GM18508 (cell line): ENCODE data around the gene TPST1.
A peak's percentile ranks its signal among the peaks of the same experiment; 100 is the strongest.

ENCODE experiments used
- ATAC-seq: cut with Tn5 transposase; IDR thresholded peaks from one replicate; pipeline ENCODE4 v1.9.1; 2021; ENCODE audit warnings: moderate number of reproducible peaks; ENCODE audit not compliant: insufficient read depth, unreplicated experiment

The TPST1 gene

GRCh38 chr7:66237906-66238772, 33.0 kb downstream of the TPST1 start:
- ATAC-seq, result peak; percentile 59

GRCh38 chr7:66238773-66239466, 33.8 kb downstream of the TPST1 start:
- ATAC-seq, result no peak

GRCh38 chr7:66239467-66239856, 34.3 kb downstream of the TPST1 start:
- ATAC-seq, result no peak

GRCh38 chr7:66245008-66245407, 39.9 kb downstream of the TPST1 start:
- ATAC-seq, result no peak

GRCh38 chr7:66246554-66247171, 41.5 kb downstream of the TPST1 start:
- no peak for ATAC-seq

- no peak for ATAC-seq
These were observed 42.4 kb downstream of the TPST1 start for GRCh38 chr7:66247380-66248078.

GRCh38 chr7:66250711-66251110, 45.6 kb downstream of the TPST1 start:
- no peak for ATAC-seq

DNA sequence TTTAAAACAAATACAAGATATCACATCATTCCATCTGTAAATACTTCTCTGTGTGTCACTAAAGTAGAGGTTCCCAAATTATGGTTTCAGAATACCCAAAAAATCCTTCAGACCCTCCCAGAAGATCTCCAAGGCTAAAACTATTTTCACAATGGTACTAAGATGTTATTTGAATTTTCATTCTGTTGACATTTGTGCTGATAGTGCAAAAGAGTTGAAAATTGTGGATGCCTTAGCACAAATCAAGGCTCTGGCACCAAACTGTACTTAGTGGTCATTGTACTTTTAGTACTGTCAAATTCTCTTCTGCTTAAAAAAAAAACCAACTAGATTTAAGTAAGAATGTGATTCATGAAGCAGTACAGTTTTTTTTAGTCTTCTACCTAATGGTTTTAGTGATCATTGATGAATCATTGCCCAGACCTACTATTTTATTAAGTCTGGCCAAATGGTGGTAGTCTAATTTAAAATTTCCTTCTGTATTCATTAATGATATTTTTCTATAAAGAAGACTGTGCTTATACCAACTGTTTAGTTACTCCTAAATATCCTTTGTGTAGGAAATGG, 50.5 kb downstream of the TPST1 start:
- no peak for ATAC-seq

DNA sequence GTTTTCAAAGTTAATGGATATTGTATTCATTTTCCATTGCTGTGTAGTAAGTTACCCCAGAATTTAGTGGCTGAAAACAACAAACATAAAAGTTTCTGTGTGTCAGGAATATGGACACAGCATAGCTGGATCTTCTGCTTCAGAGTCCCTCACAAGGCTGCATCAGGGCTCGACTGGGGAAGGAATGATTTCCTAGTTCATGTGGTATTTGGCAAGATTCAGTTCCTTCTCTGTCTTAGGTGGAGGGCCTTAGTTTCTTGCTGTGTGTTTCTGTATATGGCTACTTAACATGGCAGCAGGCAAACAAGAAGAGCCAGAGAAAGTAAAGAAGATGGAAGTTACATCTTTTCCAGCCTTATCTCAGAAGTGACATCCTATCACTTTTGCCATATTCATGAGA, 51.1 kb downstream of the TPST1 start:
- no peak for ATAC-seq

DNA sequence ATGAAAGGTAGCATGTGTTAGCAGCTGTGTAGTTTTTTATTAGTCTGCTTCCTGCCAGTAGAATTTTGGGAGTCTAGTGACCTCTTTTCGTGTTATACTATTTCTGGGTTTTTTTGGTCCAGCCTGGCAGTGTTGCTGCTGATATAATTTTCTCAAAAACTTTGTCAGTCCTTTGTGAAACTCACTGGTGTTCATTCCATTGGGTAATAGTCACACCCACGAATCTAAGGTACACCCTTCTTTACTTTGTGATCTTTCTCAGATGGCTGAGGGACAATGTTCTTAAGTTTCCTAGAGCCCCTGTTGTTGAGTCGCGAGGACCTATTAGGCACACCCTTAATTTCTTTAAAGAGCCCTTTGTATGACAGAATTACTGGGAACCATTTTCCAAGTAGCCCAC, 52.3 kb downstream of the TPST1 start:
- ATAC-seq, result no peak

DNA sequence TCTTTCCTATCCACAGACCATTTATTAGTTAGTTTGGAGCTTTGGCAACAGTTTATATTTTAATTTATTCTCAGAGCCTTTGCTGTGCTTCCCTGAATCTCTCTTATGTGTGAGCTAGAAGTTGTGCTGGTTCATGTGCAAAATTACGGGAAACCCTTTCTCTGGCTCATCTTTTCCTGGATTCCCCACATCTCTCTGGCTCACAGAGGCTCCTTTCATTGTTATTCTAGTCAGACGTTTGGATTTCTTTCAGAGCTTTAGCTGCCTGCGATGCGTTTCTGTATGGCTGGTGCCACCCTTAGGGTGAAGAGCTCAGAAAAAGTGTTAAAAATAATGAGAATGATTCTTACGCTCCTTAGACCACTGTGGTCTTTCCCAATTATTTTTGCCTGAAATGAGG, 53.3 kb downstream of the TPST1 start:
- no peak for ATAC-seq

GRCh38 chr7:66261941-66262340, 56.8 kb downstream of the TPST1 start:
- no peak for ATAC-seq

DNA sequence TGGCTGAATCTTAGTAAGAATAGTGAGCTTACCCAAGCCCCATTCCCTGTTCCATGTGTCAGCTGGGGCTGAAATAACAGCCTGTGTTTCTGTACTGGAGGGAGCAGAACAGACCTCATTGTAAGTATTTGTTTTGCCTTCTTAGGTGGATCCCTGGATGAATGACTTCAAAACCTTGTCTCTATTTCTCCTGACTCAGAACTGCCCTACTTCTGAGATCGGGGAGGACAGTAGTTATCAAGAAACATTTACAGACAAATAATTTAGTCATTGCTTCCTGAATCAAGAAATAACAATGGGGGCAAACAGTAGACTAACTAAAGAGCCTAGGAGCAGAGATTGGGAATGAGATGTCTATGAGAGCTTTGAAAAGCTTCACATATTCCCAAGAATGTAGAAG, 58.8 kb downstream of the TPST1 start:
- ATAC-seq, result no peak

- no peak for ATAC-seq
These were observed 60.4 kb downstream of the TPST1 start for GRCh38 chr7:66265566-66265965.

DNA sequence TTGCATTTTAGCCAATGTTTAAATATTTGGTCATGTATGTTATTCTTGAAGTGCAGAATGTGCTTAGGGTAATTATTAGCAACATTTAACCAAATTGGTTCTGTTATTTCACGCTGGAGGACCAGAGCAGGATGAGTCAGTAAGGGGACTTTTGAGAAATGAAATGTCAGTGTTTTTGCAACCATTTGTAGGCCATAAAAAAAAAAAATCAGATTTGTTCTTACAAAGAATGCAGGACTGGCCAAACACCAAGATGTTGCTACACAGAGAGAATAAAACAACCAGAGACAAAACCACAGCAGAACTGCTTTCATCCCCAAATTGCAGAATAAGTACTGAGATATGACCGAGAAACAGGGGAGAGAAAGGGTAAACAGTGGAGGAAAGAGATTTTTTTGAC, 62.1 kb downstream of the TPST1 start:
- ATAC-seq, result no peak

DNA sequence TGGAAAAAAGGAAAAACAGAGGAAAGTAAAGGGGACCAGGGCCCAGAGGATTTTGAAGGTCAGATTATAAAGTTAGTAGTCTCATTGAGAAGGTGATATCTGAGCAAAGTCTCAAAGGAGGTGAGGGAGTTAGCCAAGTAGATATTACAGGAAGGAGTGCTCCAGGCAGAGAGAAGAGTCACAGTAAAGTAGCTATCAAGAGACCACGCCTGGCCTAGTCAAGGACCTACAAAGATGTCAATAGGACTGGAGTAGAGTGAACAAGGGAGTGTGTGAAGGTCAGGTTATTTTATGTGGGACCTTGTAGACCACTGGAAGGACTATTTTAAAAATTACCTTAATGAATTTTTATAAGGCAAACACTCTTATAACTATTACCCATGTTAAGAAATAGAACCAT, 64.8 kb downstream of the TPST1 start:
- no peak for ATAC-seq

- no peak for ATAC-seq
These were observed 67.2 kb downstream of the TPST1 start for GRCh38 chr7:66272321-66272720.

DNA sequence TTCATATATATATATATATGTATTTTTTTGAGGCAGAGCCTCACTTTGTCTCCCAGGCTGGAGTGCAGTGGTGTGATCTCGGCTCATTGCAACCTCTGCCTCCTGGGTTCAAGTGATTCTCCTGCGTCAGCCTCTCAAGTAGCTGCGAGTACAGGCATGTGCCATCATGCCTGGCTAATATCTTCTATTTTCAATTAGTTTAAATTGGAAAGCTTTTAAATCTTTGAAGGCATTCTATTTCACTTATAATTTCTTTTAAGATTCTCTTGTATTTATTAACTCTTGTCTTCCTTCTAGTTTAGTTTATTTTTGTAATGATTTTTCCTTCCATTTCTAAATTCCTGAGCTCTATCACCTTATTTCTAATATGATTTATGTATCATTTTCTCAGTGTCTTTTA, 71.2 kb downstream of the TPST1 start:
- no peak for ATAC-seq

DNA sequence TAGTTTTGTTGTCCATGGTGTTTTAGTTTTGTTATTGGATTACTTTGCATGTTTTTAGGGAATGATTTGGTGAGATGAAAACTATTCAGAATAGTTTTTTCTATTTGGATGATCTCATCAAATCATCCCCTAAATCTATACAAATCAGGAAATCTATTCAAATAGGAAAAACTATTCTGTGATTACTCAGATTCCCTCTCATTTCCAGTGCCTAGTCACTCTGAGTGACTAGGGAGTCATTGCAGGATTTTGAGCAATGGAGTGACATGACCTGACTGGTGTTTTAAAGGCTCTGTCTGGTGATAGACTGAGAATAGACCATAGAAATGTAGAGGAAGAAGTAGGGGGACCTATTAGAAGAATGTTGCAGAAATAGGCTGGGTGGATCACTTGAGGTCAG, 72.4 kb downstream of the TPST1 start:
- no peak for ATAC-seq

DNA sequence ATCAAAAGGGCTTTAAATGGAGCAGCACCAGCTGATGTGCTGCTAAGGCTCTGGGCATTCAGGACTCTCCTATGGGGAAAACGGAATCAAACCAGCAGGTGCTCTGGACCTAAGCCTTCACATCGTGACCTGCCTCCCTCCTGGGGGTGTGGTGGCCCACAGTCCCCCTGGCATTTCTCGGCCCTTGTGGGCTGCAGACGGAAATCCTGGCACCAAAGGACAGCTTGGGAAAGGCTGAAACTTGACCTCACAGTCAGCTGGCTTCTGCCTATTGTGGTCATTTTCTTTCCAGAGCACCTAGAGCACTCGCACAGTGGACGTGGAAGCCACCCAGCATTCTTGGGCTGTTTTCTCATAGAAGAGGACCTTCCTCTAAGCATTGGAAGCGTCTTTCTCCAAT, 74.8 kb downstream of the TPST1 start:
- ATAC-seq, result no peak
